ENCODE results near the gene PER3. TPM values are rescaled to one million over a fixed set of nuclear protein-coding genes. Genes with fewer than 3 reads are reported as not detected.

PER3 gene
- total and polyA plus RNA-seq, 2 of the 4 experiments (the other 2 are of a cell fraction), result 3.4 to 4.2 TPM

DNA sequence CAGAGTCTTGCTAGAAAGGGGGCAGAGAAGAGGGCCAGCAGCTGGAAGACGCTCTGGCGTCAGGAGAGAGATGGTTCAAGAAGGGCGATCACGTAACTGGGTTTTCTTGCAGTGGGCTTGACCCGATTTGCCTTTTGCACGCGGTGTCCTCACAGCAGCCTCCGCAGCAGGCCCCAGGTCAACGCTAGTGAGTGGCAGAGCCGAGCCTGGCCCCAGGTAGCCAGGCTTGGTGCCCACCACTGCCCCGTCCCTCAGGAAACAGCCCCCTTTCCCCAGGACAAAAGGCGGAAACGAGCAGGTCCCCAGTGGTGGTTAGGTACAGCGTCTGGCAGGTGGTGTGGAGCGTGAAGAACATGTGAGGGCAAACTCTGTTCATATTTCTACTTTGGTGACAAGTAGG, 77.4 kb downstream of the PER3 start:
- Histone ChIP-seq H3K4me3 (ENCODE audit: insufficient read depth, low read depth, low read length) (no peak overlapping the region), H3K4ac (ENCODE audit: low read depth, low read length) (no peak overlapping the region), H3K27me3 (ENCODE audit: control insufficient read depth, insufficient read depth, low read length) (no peaks in the 10 kb centered on the region; the same call in none of the 2 replicates), H4K5ac (ENCODE audit: low read depth, low read length) (no peak overlapping the region), H2AK9ac (replicated peaks; ENCODE audit: low read depth, low read length, poor library complexity) (no peak overlapping the region), H3K4me2 (ENCODE audit: low read depth, low read length) (no peak overlapping the region), H2BK120ac (ENCODE audit: low read depth, low read length) (no peak overlapping the region), H3K14ac (replicated peaks; ENCODE audit: low read depth, low read length) (no peak overlapping the region), H3K9me1 (ENCODE audit: insufficient read depth, low read length) (no peaks in the 10 kb centered on the region), H4K8ac (ENCODE audit: low read depth in 2 of 2, low read length in 2 of 2) (no peak overlapping the region), H3K9me3 (ENCODE audit: control insufficient read depth, insufficient read depth, low read length) (peaks cover 4% of the 10 kb centered on the region), H3K9ac (ENCODE audit: low read depth, low read length) (no peak overlapping the region), H4K91ac (ENCODE audit: insufficient read depth, low read depth, low read length) (no peak overlapping the region), H4K20me1 (ENCODE audit: insufficient read depth, low read length) (no peaks in the 10 kb centered on the region), H2BK15ac (ENCODE audit: low read depth, low read length) (no peak overlapping the region), H3K79me1 (ENCODE audit: low read depth in 1 of 2, low read length in 2 of 2) (no peaks in the 10 kb centered on the region), H3K36me3 (ENCODE audit: control insufficient read depth, insufficient read depth, low read length) (no peaks in the 10 kb centered on the region), H2AK5ac (ENCODE audit: low read depth, low read length) (no peak overlapping the region), H3K4me1 (ENCODE audit: control insufficient read depth, insufficient read depth, low read length) (no peaks in the 10 kb centered on the region), H2BK20ac (ENCODE audit: low read depth, low read length) (no peak overlapping the region), H2AFZ (replicated peaks; ENCODE audit: low read length, poor library complexity) (no peak overlapping the region), H3K18ac (ENCODE audit: low read depth, low read length) (no peak overlapping the region), H3K27ac (ENCODE audit: insufficient read depth, low read length) (no peak overlapping the region), H2BK5ac (ENCODE audit: low read depth, low read length, poor library complexity, severe bottlenecking) (no peak overlapping the region), H3K56ac (ENCODE audit: extremely low read depth, insufficient read depth, low read length) (no peak overlapping the region), H3K23ac (ENCODE audit: low read depth, low read length) (no peak overlapping the region)
- dilution Hi-C loops (cut with HindIII; ENCODE audit: low sequenced_read_pairs, unreplicated experiment) (no loop called here), intact Hi-C loops (cut with micrococcal nuclease) (no loop called here), in situ Hi-C loops (cut with MboI; ENCODE audit: low sequenced_read_pairs) (no loop called here)
- ChIA-PET POLR2A (ENCODE audit: unreplicated experiment) (no interaction called here), CTCF (no interaction called here)
- DNase-seq, result no peak
- 80% methylated on average over 5 of the region's 15 CpGs; no CpG with 5 or more reads in 1 of the 2 experiments for WGBS, 2 experiments (ENCODE audit: extremely low coverage in 2 of 2, insufficient read length in 1 of 2)
- ATAC-seq (ENCODE audit: low read depth), result no peak
- BruUV-seq (replicated peaks), result no TSS peak
- TF ChIP-seq POLR2A (IDR thresholded peaks at IDR 0.05; ENCODE audit: low read depth, low read length) (no peak), CHD1 (IDR thresholded peaks at IDR 0.05; ENCODE audit: low read depth, low read length) (no peak), RAD21 (IDR thresholded peaks at IDR 0.05; ENCODE audit: low read length) (no peak), USF2 (IDR thresholded peaks at IDR 0.05; ENCODE audit: low read depth, low read length) (no peak), SMC3 (IDR thresholded peaks at IDR 0.05; ENCODE audit: low read depth, low read length) (no peak), BHLHE40 (IDR thresholded peaks at IDR 0.05; ENCODE audit: low read depth, low read length) (no peak), MXI1 (IDR thresholded peaks at IDR 0.05; ENCODE audit: borderline replicate concordance, low read depth, low read length) (no peak)
- TF ChIP-seq, protein P1, sequence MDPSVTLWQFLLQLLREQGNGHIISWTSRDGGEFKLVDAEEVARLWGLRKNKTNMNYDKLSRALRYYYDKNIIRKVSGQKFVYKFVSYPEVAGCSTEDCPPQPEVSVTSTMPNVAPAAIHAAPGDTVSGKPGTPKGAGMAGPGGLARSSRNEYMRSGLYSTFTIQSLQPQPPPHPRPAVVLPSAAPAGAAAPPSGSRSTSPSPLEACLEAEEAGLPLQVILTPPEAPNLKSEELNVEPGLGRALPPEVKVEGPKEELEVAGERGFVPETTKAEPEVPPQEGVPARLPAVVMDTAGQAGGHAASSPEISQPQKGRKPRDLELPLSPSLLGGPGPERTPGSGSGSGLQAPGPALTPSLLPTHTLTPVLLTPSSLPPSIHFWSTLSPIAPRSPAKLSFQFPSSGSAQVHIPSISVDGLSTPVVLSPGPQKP (IDR thresholded peaks at IDR 0.05; ENCODE audit: borderline replicate concordance, low read depth, low read length), result no peak
- TF ChIP-seq, protein P2, sequence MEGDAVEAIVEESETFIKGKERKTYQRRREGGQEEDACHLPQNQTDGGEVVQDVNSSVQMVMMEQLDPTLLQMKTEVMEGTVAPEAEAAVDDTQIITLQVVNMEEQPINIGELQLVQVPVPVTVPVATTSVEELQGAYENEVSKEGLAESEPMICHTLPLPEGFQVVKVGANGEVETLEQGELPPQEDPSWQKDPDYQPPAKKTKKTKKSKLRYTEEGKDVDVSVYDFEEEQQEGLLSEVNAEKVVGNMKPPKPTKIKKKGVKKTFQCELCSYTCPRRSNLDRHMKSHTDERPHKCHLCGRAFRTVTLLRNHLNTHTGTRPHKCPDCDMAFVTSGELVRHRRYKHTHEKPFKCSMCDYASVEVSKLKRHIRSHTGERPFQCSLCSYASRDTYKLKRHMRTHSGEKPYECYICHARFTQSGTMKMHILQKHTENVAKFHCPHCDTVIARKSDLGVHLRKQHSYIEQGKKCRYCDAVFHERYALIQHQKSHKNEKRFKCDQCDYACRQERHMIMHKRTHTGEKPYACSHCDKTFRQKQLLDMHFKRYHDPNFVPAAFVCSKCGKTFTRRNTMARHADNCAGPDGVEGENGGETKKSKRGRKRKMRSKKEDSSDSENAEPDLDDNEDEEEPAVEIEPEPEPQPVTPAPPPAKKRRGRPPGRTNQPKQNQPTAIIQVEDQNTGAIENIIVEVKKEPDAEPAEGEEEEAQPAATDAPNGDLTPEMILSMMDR (conservative IDR thresholded peaks at IDR 0.05; ENCODE audit: low read depth, low read length), result no peak
